HG03060 (cell line): ENCODE measurements around the gene TEAD3.

ENCODE experiments used
- ATAC-seq: cut with Tn5 transposase; IDR thresholded peaks from one replicate; pipeline ENCODE4 v1.9.1; 2021; ENCODE audit warnings: low read depth, moderate number of reproducible peaks; ENCODE audit not compliant: unreplicated experiment

The TEAD3 gene

DNA sequence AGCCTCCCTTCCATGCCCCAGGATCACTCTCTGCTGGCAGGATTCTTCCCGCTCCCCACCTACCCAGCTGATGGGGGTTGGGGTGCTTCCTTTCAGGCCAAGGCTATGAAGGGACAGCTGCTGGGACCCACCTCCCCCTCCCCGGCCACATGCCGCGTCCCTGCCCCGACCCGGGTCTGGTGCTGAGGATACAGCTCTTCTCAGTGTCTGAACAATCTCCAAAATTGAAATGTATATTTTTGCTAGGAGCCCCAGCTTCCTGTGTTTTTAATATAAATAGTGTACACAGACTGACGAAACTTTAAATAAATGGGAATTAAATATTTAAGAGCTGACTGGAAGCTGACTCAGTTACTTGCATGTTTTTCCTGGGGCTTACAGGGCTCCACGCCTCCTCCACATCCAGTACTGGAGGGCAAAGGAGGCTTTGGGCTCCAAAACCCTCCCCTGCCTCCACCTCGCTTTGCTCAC is 69.0 kb downstream of the TEAD3 start:
- ATAC-seq = no peak

GRCh38 chr6:35427435-35427834 is 69.4 kb downstream of the TEAD3 start:
- no peak for ATAC-seq

GRCh38 chr6:35426074-35426473 is 70.8 kb downstream of the TEAD3 start:
- no peak for ATAC-seq

- no peak for ATAC-seq
Observed at GRCh38 chr6:35425284-35425683, 71.6 kb downstream of the TEAD3 start.
